Activated CD8-positive, alpha-beta memory T cell treated with anti-CD3 and anti-CD28 coated beads, Interleukin-2, amount 50 U/mL, for 24 hours (primary cell): Measurements from ENCODE around the gene MGAT4C.
"Not testable (repeated sequence)": the region's sequence is repeated elsewhere in the genome, so short reads cannot be mapped to it uniquely, and the experiment has no call there.

Experiments used
- DNase-seq: peaks from one replicate; pipeline ENCODE4 v3.0.0-alpha.2; 2020; ENCODE audit errors: extremely low read depth

The MGAT4C gene

GRCh38 chr12:86256163-86256562, at the start of gene MGAT4C:
Gene MGAT4C (minus strand): TSS chr12:86256391.
- no peak for DNase-seq

GRCh38 chr12:86296396-86296795, 40.2 kb upstream of the MGAT4C start:
- DNase-seq, result not testable (repeated sequence)

GRCh38 chr12:86293682-86294240, 37.6 kb upstream of the MGAT4C start:
- no peak for DNase-seq

GRCh38 chr12:86292480-86292879, 36.3 kb upstream of the MGAT4C start:
- DNase-seq, result no peak

GRCh38 chr12:86290615-86291014, 34.4 kb upstream of the MGAT4C start:
- no peak for DNase-seq

- DNase-seq, result no peak
These were observed 29.9 kb upstream of the MGAT4C start for GRCh38 chr12:86286119-86286518.

- DNase-seq, result no peak
These were observed 27.4 kb upstream of the MGAT4C start for GRCh38 chr12:86283620-86284019.

- DNase-seq, result no peak
These were observed 19.2 kb upstream of the MGAT4C start for GRCh38 chr12:86275356-86275755.

GRCh38 chr12:86265329-86265695, 9.1 kb upstream of the MGAT4C start:
- no peak for DNase-seq

GRCh38 chr12:86264451-86265328, 8.5 kb upstream of the MGAT4C start:
- DNase-seq, result no peak

GRCh38 chr12:86261578-86261977, 5.4 kb upstream of the MGAT4C start:
- DNase-seq, result no peak

- DNase-seq, result no peak
These were observed 5.0 kb upstream of the MGAT4C start for GRCh38 chr12:86261142-86261541.

GRCh38 chr12:86260183-86260582, 4.0 kb upstream of the MGAT4C start:
- DNase-seq, result no peak

- DNase-seq, result no peak
These were observed 943 bp upstream of the MGAT4C start for GRCh38 chr12:86257134-86257533.

GRCh38 chr12:86254399-86255107, 1.6 kb downstream of the MGAT4C start:
- DNase-seq, result no peak

GRCh38 chr12:86249851-86250250, 6.3 kb downstream of the MGAT4C start:
- no peak for DNase-seq

GRCh38 chr12:86249276-86249675, 6.9 kb downstream of the MGAT4C start:
- DNase-seq, result no peak

- DNase-seq, result no peak
These were observed 8.3 kb downstream of the MGAT4C start for GRCh38 chr12:86247871-86248270.

- DNase-seq, result no peak
These were observed 14.6 kb downstream of the MGAT4C start for GRCh38 chr12:86241600-86241999.

- DNase-seq, result no peak
These were observed 21.8 kb downstream of the MGAT4C start for GRCh38 chr12:86234316-86234855.

GRCh38 chr12:86233126-86233525, 23.1 kb downstream of the MGAT4C start:
- no peak for DNase-seq

GRCh38 chr12:86230516-86231146, 25.6 kb downstream of the MGAT4C start:
- DNase-seq, result no peak
